ENCODE data around the gene RPTOR.

RPTOR gene

DNA sequence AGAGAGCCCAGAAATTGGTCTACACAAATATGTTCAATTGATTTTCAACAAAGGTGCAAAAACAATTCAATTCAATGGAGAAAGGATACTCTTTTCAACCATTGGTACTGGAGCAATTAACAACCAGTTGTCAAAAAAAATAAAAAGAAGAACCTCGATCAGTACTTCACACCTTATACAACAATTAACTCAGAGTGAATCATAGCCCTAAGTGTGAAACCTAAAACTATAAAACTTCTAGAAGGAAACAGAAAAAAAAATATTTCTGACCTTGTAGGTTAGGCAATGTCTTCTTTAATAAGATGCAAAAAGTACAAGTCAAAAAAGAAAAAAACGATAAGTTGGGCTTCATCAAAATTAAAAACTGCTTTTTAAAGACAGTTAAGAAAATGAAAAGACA lies 390.9 kb downstream of the RPTOR start:
- no peak for DNase-seq (ENCODE audit: low spot score)

DNA sequence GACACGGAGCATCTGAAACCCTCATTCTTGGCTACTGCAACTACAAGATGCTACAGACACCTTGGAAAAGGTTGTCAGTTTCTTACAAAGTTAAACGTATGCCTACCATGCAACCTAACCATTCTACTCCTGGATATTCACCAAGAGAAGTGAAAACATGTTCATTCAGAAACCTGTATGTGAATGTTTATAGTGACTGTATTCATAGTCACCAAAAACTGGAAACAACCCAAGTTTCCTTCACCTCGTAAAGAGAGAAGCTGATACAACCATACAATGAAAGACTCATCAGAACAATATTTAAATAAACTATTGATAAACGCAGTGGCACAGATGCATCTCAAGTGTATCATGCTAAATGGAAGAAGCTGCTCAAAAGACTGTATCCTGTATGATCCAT lies 391.6 kb downstream of the RPTOR start:
- no peak for DNase-seq (ENCODE audit: low spot score)

DNA sequence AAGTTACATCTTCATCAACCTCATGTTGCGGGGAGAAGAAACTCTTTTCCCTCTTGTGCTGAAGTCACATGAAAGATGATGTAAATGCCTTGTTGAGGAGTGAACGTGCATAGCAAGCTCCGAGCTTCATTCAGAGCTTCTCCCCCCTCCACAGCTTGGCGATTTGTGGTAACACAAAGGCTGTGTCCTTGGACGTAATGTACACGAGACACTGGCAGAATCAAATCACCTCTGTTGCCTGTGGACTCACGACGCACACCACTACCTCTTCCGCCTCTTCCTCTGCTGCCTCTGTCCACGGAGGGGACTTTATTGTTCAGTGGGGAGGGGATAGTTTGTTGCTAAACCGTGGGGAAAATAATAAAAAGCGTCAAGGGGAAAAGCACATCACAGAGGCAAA lies 392.1 kb downstream of the RPTOR start:
- DNase-seq (ENCODE audit: low spot score): no peak

DNA sequence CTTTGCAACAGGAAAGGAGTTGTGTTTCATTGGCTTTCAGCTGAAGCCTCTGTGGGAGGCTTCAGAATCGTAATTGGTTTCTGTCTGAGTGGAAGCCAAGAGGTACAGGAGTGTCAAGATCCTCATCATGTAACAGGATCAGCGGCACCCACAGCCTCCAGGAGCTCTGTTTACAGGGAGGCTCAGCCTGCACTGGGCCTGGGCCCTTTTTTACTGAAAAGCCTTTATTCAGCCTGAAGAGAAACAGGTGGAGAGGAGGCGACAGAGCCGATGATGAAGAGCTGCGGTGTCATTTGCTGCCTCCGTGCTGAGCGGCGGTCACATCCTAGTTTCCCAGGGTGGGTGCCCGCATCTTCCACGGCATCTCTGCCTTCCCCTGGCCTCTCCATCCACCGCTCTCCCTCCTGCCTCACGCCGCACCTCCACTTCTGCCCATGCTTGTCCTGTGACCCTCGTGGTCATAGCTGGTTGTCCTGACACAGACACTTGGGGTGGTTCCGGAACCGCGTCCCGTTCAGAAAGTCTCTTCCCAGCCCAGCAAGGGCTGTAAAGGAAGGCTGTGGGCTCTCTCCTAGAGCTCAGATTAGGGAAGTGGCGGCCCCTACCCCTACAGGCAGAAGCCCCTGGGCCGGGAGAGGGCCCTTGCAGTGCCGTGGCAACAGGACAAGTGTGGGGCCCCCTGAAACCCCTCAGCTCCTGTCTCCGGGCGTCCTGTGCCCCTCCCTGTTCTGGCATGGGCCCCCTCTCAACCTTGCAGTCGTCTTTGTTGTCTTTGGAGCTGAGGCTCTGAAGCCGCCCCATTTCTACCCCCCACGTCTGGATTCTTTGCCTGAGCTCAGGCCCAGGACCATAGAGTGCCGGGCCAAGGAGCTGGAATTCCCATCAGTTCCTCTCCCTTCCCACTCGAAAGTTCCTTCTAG lies 393.1 kb downstream of the RPTOR start:
- DNase-seq (ENCODE audit: low spot score): no peak

- no peak for DNase-seq (ENCODE audit: low spot score)
Measured at GRCh38 chr17:80938556-80938955, 393.9 kb downstream of the RPTOR start.

GRCh38 chr17:80939151-80940145 lies 394.8 kb downstream of the RPTOR start:
- DNase-seq (ENCODE audit: low spot score): no peak

DNA sequence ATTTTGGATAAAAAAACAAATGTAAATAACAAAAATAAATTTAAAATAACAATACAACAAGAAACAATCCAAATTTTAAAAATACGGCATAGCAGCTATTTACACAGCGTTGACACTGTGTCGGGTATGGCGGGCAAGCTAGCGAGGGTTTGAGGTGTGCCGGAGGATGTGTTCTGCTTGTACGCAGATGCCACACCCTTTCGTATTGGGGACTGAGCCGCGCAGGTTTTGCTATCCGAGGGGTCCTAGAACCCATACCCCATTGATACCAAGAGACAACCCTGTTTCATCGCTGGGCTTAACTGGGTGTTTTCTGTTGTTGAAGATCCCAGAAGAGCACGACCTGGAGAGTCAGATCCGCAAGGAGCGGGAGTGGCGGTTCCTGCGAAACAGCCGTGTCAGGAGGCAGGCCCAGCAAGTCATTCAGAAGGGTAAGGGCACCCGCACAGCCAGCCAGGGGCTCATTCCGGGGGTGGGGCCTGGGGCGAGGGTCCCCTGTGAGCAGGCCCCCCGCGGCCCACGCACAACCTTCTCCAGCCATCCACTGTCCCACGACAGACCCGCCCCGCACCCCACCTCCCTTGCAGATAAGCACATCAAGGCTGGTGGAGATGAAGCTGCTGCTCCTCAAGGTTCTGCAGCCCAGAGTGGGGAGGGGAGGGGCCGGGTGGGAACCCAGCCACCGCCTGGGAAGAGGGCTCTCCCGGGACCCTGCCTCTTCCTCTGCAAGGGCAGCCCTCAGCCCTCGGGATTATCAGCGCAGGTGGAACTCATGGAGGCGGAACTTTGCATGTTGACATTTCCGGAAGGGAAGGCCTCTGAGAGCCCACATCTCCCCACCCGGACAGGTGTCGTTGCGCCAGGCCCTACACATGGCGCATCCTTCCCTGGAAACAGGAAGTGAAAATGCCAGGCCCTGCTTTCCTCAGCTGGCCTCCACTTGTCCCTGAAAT lies 395.8 kb downstream of the RPTOR start:
- DNase-seq (ENCODE audit: low spot score): no peak

DNA sequence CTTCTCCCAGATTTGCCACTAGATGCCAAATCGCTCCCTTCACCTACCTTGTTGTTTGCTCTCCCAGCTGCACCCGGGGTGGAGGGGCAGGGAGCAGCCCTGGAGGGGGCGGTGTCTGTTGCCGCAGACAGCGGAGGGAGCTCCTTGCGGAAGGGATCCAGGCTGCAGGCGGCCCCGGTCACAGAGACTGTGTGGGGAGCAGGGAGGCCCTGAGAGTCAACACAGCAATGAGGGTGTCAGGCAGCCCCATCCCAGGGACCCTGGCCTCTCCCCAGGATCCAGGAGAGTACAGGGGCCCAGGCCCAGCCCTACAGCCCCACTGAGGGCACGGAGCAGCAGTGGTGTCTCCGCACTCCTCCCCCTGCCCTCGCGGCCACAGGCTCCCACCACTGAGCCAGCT lies 396.5 kb downstream of the RPTOR start:
- no peak for DNase-seq (ENCODE audit: low spot score)

DNA sequence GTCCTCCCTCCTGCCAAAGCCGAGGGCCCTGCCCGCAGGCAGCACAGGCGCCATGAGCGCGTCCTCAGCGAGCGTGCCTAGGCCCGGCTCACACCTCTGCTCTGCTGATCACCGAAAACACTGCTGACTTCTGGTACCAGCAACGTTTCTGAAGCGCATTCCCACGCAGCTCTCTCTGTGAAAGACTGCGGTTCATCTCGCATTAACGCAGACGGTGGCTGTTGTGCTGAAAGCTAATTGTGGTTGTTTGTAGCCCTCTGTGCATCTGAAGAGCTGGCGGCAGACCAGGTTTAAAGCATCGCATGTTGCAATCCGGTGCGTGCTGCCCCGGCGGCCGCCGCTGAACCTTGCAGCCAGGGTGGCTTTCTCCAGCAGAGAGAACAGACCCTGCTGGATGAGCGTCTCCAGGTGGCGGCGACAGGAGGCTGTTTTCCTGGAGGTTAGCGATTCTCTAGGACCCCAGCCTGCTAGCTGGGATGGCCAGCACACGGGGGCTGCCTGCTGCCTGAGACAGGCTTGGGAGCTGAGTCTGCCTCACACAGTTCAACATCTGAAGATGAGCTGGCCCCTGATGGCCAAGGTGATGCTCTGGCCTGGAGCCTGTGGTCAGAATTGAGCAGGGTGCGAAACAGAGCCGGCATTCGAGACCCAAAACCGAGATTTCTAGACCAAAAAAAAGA lies 397.2 kb downstream of the RPTOR start:
- DNase-seq (ENCODE audit: low spot score): no peak

DNA sequence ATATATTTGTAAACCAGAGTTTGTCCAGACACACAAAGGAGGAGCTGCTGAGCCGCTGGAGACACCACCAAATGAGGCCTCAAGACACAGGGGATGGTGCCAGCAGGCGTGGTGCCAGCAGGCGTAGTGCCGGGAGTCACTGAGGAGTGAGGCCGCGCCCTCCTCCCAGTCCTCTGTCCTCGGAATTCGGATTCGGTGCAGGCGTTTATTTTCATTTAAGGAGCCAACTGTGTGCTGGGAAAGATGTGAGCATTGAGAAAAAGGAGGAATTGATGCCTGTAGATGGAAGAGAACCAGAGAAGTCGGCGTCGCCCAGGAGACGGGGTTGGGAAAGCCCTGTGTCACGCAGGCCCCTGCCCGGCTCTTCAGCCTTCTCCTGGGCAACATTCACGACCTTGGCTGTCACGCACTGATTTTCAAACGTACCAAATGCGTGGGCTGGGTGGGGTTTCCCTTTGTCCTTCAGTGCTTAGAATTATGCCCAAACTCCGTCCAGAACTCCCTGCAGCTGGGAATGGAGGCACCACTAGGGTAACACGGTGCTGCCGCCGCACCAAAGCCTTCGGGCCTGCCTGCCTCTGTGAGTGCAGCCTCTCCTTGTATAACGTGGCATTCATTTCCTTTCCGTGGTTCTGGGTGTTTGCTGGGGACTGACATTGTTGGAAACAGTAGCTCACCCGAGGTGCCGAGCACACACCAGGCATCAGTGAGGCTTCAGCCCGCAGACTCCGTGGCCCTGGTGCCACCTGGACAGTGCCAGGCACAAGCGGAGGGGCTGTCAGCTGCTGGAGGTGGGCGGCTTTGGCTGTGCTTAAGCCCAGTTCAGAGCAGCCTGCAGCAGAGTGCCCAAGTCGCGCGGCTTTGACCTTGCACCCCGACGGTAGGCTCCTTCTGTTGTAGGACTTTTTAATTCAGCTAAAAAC lies 398.0 kb downstream of the RPTOR start:
- DNase-seq (ENCODE audit: low spot score): no peak

DNA sequence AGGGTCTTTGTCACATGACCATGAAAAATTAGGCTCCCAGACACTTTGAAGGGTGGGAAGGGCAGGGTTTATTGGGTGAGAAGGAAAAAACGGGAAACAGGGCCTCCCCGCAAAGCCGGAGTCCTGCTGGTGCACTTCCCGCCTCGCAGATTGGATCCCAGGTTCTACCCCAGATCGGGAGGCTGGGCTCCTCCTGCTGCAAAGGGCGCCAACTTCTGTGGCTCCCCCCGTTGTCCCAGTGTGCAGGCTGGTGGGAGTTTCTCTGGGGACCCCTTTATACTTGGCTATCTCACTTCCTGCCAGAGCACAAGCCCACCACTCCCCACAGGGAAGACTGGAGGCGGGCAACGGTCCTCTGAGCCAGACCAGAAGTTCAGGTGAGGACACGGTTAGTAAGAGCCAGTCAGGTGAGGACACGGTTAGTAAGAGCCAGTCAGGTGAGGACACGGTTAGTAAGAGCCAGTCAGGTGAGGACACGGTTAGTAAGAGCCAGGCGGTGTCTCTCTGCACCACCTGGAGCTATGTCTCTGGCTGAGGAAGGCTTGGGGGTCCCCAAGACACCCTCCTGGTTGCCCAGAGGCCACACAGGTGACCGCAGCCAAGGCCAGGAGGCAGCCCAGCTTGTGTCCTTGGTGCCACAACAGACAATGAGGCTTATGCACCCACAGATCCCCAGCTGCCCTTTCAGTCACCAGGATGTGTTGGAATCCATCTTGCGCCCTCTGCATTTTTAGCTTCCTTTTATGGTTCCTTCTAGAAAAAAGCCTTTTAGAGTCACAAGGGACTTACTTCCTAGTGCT lies 398.9 kb downstream of the RPTOR start:
- DNase-seq (ENCODE audit: low spot score): no peak

GRCh38 chr17:80944326-80944725 lies 399.7 kb downstream of the RPTOR start:
- no peak for DNase-seq (ENCODE audit: low spot score)

GRCh38 chr17:80945736-80946135 lies 401.1 kb downstream of the RPTOR start:
- no peak for DNase-seq (ENCODE audit: low spot score)

GRCh38 chr17:80946449-80946848 lies 401.8 kb downstream of the RPTOR start:
- DNase-seq (ENCODE audit: low spot score): no peak

DNA sequence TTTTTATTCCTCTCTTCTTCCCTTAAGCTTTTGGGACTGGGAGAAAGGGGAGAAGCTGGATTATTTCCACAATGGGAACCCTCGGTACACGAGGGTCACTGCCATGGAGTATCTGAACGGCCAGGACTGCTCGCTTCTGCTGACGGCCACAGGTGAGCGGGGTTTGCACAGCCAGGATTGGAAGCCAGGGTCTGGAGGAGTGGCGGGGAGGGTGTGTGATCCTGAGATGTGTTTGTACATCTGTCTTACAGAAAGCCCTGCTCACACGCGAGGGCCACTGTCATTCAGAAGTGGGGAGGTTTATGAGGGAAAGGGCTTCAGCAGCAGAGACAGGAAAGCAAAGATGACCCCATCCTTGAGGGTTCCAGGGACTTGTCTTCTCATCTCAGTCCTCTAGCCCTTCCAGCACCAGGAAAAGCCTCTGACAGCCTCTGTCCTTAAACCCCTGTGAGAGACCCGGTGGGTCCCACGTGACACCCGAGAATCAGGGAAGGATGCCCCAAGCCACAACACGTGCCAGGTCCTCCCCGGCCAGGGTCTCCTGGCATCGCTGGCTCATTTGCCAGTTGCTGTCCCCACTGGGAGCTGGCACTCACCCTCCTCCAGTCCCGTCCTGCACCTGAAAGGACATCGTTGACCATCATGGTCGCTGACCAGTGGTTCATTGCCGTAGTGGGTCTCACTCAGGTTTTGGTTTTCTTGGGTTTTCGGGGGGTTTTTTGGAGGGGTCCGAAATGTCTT lies 402.7 kb downstream of the RPTOR start:
- DNase-seq (ENCODE audit: low spot score): no peak

DNA sequence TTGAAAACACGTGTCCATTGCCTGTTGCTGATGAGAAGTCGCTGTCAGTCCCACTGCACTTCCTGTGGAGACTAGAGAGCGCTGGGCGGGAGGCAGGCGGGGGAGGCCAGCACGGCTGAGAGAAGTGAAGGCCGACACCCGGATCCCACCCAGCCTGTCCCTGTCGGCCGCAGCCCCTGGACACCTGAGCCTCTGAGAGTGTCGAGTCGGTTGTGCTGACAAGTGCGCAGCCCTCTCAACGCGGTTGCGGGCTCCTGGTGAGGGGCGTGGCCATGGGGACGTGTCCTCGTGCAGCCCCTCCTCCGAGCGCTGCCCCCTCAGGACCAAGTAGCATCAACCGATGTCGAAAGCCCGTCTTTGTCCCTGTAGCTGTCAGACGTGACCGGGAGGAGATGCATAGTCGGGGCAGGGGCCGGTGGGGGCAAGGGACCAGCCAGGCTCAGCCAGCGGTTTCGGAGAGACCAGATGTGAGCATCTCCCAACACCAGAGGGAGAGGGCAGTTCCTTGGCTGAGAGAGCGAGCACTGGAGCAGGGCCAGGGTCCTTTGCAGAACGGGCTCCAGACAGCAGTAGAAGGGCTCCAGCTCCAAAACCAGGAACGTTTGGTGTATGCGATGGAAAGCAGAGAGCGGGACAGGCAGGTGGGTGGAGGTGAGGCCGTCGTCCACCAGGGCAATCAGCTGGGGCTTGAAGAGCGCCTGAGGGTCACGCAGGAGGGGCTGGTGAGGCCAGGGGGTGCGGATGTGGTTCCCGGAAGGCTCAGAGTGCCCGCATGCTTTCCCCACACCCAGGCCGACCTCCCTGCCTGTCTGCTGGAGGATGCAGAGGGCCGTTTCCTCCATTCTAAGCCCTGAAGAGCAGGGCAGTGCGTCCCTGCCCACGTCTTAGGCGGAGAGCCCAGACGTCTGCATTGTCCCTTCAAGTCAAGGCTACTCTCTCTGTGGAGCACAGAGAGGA lies 403.7 kb downstream of the RPTOR start:
- no peak for DNase-seq (ENCODE audit: low spot score)

DNA sequence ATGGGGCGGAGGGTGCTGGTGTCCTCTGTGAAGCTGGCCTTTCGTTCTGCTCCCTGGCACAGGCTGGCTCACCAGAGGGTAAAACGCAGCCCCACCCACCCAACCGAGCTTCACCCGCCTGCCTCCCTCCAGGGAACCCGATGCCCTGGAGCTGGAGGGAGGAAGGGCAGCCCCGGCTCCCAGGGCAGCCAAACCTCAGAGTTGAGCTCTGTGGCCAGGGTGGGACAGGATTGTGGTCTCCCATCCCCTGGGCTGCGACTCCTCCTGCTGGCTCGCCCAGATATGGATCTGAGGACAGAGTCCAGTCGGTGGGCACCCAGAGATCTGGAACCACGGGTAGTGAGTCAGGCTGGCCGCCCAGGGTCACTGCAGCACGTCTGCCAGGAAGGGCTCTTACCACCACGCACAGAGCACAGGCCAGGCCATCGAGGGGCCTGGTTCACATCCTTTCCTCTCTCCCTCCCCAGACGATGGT lies 404.4 kb downstream of the RPTOR start:
- DNase-seq (ENCODE audit: low spot score): no peak
